ENCODE results near the gene C10orf90.
"Not testable (repeated sequence)": the region's sequence is repeated elsewhere in the genome, so short reads cannot be mapped to it uniquely, and the experiment has no call there.

The C10orf90 gene

DNA sequence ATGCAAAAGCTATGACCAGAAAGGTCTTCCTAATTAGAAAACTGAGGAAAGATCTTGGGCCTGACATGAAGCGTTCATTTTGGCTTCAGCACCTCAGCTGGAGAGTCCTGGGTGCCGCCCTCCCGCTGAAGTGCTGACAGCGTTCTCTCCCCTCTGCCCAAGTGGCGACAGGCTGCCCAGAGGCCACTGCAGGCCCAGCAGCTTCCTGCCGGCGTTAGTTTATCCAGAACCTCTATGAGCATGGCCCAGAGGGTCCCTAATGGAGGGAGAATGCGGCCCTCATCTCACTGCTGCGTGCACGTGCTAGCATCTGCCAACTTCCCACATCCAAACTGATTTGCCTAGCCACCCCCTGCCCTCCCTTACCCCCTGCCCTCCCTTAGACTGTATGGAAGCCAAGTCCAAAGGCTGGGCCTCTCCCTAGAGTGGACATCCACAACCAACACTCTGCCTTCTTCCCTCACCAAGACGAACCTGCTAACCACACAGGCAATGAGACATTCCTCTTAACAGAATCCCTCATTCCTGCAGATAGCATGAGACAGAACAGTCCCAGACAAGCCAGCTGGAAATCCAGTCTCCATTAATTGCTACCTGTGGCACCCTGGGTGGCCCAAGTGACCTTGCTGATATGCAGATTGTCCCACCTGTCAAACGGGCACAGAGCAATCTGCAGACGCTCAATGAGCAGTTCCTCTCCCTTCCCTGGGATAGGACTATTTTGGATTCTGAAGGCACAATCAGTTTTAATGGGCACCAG is 108.4 kb downstream of the C10orf90 start:
- H3K4me3 ChIP-seq (ENCODE audit: low read length): no peak overlapping the region
- H3K27ac ChIP-seq (ENCODE audit: low read length): no peak overlapping the region

DNA sequence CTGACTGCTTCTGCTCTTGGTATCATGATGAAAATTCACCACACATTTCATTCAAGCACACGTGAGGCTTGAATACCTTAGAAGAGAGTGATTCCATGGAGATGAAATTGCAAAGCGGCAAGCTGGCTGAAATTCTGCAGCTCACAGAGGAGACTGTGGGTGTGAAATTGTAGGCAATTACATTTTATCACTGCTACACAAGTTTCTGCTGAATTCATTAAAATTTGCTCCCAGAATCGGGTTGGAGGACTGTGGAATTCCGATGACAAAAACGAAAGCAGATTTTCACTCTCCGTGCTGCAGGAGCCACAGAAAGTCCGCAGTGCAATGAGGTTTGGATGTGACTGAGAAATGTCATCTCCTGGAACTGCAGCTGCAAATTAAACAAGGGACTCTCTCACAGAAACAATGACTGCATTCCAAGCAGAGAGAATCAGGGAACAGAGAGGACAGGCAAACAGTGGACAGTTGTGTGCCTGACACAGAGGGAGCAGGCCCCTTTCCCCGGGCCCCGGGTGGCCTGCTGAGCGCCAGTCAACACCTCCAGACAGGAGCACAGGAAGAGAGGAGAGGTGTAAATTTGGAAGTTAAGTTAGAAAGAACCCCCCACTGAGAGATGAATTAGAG is 109.1 kb downstream of the C10orf90 start:
- Histone ChIP-seq H3K27ac (ENCODE audit: low read length) (no peak overlapping the region), H3K36me3 (ENCODE audit: control insufficient read depth, low read depth, low read length) (no peaks in the 10 kb centered on the region), H3K9me3 (ENCODE audit: control insufficient read depth, low read depth, low read length) (peaks cover 8% of the 10 kb centered on the region), H3K27me3 (ENCODE audit: control insufficient read depth, insufficient read depth, low read length) (no peaks in the 10 kb centered on the region), H3K4me3 (ENCODE audit: low read length) (no peak overlapping the region), H3K4me1 (ENCODE audit: control insufficient read depth, low read depth, low read length) (peaks cover 12% of the 10 kb centered on the region), H3K9ac (ENCODE audit: low read length) (no peak overlapping the region)

More for the DNA sequence above, 108.4 kb downstream of the C10orf90 start:
- no peak overlapping the region for H3K9ac ChIP-seq (ENCODE audit: low read length)
- no peaks in the 10 kb centered on the region for H3K27me3 ChIP-seq (ENCODE audit: control insufficient read depth, insufficient read depth, low read length)
- H3K9me3 ChIP-seq (ENCODE audit: control insufficient read depth, low read depth, low read length): peaks cover 8% of the 10 kb centered on the region
- no peaks in the 10 kb centered on the region for H3K36me3 ChIP-seq (ENCODE audit: control insufficient read depth, low read depth, low read length)
- H3K4me1 ChIP-seq (ENCODE audit: control insufficient read depth, low read depth, low read length): peaks cover 12% of the 10 kb centered on the region

DNA sequence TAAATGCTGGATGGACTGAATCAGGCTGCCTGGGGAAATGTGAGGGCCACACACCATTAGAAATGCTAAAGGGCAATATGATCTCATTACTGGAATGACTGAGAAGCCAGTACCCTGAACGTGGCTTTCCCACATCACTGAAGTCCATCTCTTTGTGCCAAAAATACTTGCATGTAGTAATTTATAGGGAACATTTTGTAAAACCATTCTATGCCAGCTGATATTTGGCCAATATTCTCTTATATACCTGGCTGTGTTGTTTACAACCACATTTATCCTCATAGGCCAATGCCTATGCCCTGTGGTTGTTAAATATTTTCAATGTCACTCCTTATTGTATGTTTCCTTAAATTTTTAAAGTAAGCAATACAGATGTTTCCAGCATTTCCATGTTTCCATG is 111.6 kb downstream of the C10orf90 start:
- Histone ChIP-seq H3K4me3 (ENCODE audit: low read length) (no peak overlapping the region), H3K9ac (ENCODE audit: low read length) (no peak overlapping the region), H3K9me3 (ENCODE audit: control insufficient read depth, low read depth, low read length) (no peaks in the 10 kb centered on the region), H3K36me3 (ENCODE audit: control insufficient read depth, low read depth, low read length) (no peaks in the 10 kb centered on the region), H3K27ac (ENCODE audit: low read length) (no peak overlapping the region), H3K4me1 (ENCODE audit: control insufficient read depth, low read depth, low read length) (peaks cover 12% of the 10 kb centered on the region), H3K27me3 (ENCODE audit: control insufficient read depth, insufficient read depth, low read length) (no peaks in the 10 kb centered on the region)

DNA sequence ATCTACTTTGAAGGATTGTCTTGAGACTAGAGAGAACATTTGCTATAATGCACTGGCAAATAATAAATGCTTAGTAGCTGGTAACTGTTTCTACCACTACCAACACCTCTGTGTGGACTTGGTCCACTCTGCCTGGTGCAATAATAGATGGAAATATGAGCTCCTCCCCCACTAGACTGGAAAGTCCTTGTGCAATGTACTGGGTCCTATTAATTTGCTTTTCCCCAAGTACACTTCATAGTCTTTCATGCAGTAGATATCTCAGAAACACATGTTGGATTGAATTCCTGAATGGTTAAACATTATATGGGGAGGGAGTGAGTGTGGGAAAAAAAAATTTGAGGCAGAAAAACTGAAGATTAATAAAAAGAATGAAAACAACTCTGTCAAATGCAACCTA is 119.3 kb downstream of the C10orf90 start:
- no peaks in the 10 kb centered on the region for H3K9me3 ChIP-seq (ENCODE audit: control insufficient read depth, low read depth, low read length)

DNA sequence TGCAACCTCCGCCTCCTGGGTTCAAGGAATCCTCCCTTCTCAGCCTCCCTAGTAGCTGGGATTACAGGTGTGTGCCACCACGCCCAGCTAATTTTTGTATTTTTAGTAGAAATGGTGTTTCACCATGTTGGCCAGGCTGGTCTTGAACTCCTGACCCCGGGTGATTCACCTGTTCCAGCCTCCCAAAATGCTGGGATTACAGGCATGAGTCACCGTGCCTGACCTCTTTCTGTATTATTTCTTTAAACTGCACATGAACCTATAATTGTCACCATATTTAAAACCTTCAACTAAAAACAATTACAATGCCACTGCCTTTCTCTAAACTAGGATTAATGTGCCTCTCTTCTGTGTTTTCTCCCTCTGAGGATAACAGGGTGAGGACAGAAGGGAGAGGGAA is 119.9 kb downstream of the C10orf90 start:
- not testable (repeated sequence) for H3K4me1 ChIP-seq (ENCODE audit: control insufficient read depth, low read depth, low read length); H3K36me3 ChIP-seq (ENCODE audit: control insufficient read depth, low read depth, low read length); H3K27ac ChIP-seq (ENCODE audit: low read length); H3K4me3 ChIP-seq (ENCODE audit: low read length); H3K9ac ChIP-seq (ENCODE audit: low read length); H3K9me3 ChIP-seq (ENCODE audit: control insufficient read depth, low read depth, low read length); H3K27me3 ChIP-seq (ENCODE audit: control insufficient read depth, insufficient read depth, low read length)

More for the DNA sequence above, 119.3 kb downstream of the C10orf90 start:
- Histone ChIP-seq H3K27me3 (ENCODE audit: control insufficient read depth, insufficient read depth, low read length) (no peaks in the 10 kb centered on the region), H3K27ac (ENCODE audit: low read length) (no peak overlapping the region), H3K36me3 (ENCODE audit: control insufficient read depth, low read depth, low read length) (no peaks in the 10 kb centered on the region), H3K9ac (ENCODE audit: low read length) (no peak overlapping the region), H3K4me1 (ENCODE audit: control insufficient read depth, low read depth, low read length) (peaks cover 5% of the 10 kb centered on the region), H3K4me3 (ENCODE audit: low read length) (no peak overlapping the region)

DNA sequence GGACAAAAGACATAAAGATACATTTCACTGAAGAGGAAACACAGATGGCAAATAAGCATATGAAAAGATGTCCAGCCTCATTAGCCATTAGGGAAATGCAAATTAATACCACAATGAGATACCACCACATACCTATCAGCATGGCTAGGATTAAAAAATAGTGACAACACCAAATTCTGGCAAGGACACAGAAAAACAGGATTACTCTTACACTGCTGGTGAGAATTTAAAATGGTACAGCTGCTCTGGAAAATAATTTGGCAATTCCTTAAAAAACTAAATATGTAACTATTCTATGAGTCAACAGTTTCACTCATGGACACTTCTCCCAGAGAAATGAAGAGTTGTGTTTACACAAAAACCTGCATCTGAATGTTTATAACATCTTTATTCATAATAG is 121.1 kb downstream of the C10orf90 start:
- Histone ChIP-seq H3K9ac (ENCODE audit: low read length) (no peak overlapping the region), H3K9me3 (ENCODE audit: control insufficient read depth, low read depth, low read length) (no peaks in the 10 kb centered on the region), H3K4me3 (ENCODE audit: low read length) (no peak overlapping the region), H3K27ac (ENCODE audit: low read length) (no peak overlapping the region), H3K4me1 (ENCODE audit: control insufficient read depth, low read depth, low read length) (peaks cover 9% of the 10 kb centered on the region), H3K36me3 (ENCODE audit: control insufficient read depth, low read depth, low read length) (no peaks in the 10 kb centered on the region), H3K27me3 (ENCODE audit: control insufficient read depth, insufficient read depth, low read length) (no peaks in the 10 kb centered on the region)

DNA sequence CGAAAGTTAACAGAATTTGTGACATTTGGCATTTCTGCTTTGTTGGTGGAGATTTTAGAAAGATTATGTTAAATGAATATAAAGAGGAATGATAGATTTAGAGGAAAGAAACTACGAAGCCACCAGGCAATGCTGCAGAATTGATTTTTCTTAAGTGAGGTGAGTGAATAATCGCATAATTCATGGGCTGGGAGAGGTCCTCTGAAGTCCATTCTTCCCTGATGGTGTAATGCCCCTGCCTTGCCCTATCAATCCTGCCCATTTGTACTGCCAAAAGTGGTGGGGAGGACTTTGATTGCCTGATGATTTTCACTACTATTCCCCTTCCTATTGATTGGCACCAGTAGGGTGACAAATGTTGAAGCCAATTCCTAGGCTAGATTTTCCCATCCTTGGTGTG is 125.9 kb downstream of the C10orf90 start:
- no peak overlapping the region for H3K4me3 ChIP-seq (ENCODE audit: low read length)
- no peaks in the 10 kb centered on the region for H3K9me3 ChIP-seq (ENCODE audit: control insufficient read depth, low read depth, low read length)
- H3K27ac ChIP-seq (ENCODE audit: low read length): no peak overlapping the region
- H3K9ac ChIP-seq (ENCODE audit: low read length): no peak overlapping the region
- H3K36me3 ChIP-seq (ENCODE audit: control insufficient read depth, low read depth, low read length): no peaks in the 10 kb centered on the region
- no peaks in the 10 kb centered on the region for H3K27me3 ChIP-seq (ENCODE audit: control insufficient read depth, insufficient read depth, low read length)
- H3K4me1 ChIP-seq (ENCODE audit: control insufficient read depth, low read depth, low read length): peaks cover 9% of the 10 kb centered on the region

DNA sequence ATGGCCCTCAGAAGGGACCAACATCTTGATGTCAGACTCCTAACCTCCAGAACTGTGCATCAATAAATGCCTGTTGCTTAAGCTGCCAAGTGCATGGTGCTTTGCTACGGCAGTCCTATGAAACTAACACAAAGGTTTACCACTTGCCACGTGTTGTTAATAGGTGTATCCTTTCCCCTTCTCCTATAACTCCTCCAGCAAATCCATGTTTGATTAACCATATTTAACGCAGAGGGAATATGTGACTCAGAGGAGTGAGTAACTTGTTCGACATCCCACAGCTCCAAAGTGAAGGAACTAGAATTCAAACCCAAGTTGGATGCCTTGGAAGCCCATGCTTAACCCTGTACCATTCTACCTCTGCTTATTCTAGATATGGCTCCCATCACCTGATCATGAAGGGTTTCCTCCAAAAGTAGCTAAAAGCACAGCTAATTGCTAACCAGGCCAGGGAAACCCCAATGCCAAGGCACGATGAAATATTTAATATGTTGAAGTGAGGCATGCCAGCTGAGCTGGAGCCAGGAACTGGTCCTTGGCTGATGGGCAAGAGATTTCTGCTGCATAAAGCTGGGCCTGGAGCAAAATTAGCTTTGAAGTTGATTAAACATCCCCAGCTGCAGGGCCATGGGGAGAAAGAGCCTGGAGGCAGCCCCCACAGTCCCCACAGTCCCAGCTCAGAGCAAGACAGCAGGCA is 131.9 kb downstream of the C10orf90 start:
- Histone ChIP-seq H3K36me3 (ENCODE audit: control insufficient read depth, low read depth, low read length) (no peaks in the 10 kb centered on the region), H3K9ac (ENCODE audit: low read length) (no peak overlapping the region), H3K4me3 (ENCODE audit: low read length) (no peak overlapping the region), H3K4me1 (ENCODE audit: control insufficient read depth, low read depth, low read length) (no peaks in the 10 kb centered on the region), H3K27ac (ENCODE audit: low read length) (no peak overlapping the region), H3K27me3 (ENCODE audit: control insufficient read depth, insufficient read depth, low read length) (no peaks in the 10 kb centered on the region), H3K9me3 (ENCODE audit: control insufficient read depth, low read depth, low read length) (no peaks in the 10 kb centered on the region)

DNA sequence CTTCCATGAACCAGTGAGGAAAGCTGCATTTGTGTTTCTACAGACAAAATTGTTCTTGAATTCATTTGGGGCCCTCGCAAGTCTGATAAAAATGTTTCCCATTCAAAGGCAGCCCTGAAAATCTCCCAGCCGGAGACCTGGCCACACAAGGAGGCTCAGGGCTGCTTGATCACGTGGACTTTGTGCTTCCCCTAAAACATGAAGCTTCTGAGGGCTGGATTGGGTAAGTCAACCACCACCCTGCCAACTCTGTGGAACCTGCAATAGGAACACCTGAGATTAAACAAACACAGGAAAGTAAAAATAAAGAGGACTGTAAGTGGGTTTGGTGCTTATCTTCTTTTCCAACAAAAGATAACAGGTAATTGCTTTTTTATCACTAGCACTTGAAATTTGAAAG is 133.8 kb downstream of the C10orf90 start:
- no peaks in the 10 kb centered on the region for H3K36me3 ChIP-seq (ENCODE audit: control insufficient read depth, low read depth, low read length)
- no peak overlapping the region for H3K9ac ChIP-seq (ENCODE audit: low read length)
- H3K27me3 ChIP-seq (ENCODE audit: control insufficient read depth, insufficient read depth, low read length): no peaks in the 10 kb centered on the region
- H3K4me1 ChIP-seq (ENCODE audit: control insufficient read depth, low read depth, low read length): no peaks in the 10 kb centered on the region
- H3K9me3 ChIP-seq (ENCODE audit: control insufficient read depth, low read depth, low read length): no peaks in the 10 kb centered on the region
- no peak overlapping the region for H3K4me3 ChIP-seq (ENCODE audit: low read length)
- H3K27ac ChIP-seq (ENCODE audit: low read length): no peak overlapping the region

DNA sequence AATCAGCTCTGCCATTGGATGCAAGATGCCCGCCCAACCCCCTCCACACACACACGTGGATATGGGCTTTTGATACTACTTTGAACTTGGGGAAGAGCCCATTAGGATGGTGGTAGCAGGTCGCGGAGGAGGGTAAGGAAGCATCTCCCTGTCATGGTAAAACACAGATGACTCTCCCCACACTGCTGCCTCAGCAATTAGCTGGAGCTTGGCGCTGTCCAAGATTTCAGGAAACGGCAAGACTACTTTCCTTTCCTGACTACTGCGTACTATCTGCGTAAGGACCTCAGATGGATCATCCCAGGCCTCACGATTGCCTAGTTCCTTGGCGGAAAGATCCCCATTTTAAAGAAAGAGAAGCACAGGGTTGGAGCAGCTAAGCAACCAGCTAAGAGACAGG is 134.3 kb downstream of the C10orf90 start:
- Histone ChIP-seq H3K4me1 (ENCODE audit: control insufficient read depth, low read depth, low read length) (no peaks in the 10 kb centered on the region), H3K36me3 (ENCODE audit: control insufficient read depth, low read depth, low read length) (no peaks in the 10 kb centered on the region), H3K9me3 (ENCODE audit: control insufficient read depth, low read depth, low read length) (no peaks in the 10 kb centered on the region), H3K4me3 (ENCODE audit: low read length) (no peak overlapping the region), H3K9ac (ENCODE audit: low read length) (no peak overlapping the region), H3K27me3 (ENCODE audit: control insufficient read depth, insufficient read depth, low read length) (no peaks in the 10 kb centered on the region), H3K27ac (ENCODE audit: low read length) (no peak overlapping the region)

DNA sequence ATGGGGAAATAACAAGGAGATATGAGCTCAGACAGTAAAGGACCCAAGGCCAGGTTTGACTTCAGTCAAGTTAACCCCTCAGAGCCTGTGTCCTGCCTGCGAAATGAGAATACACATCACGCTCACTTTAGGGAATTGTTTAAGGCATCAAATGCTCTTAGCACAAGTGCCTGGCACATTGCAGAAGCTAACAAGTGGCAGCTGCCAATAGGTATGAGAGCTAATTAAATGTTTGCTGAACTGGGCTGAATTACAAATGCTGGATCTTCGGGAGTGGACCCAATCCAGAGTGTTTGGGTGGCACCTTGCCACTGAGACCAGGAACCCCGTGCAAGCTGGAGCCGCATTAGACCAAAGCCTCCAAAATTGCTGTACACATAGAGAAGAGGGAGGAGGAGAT is 136.8 kb downstream of the C10orf90 start:
- no peaks in the 10 kb centered on the region for H3K9me3 ChIP-seq (ENCODE audit: control insufficient read depth, low read depth, low read length)
- no peaks in the 10 kb centered on the region for H3K27me3 ChIP-seq (ENCODE audit: control insufficient read depth, insufficient read depth, low read length)
- no peak overlapping the region for H3K27ac ChIP-seq (ENCODE audit: low read length)
- no peak overlapping the region for H3K4me3 ChIP-seq (ENCODE audit: low read length)
- H3K4me1 ChIP-seq (ENCODE audit: control insufficient read depth, low read depth, low read length): no peaks in the 10 kb centered on the region
- no peak overlapping the region for H3K9ac ChIP-seq (ENCODE audit: low read length)
- H3K36me3 ChIP-seq (ENCODE audit: control insufficient read depth, low read depth, low read length): no peaks in the 10 kb centered on the region

Data from iPS-18a (cell line).